ENCODE data around the gene EIF2S1. TPM values are rescaled to one million over a fixed set of nuclear protein-coding genes. Genes with fewer than 3 reads are reported as not detected.

Gene EIF2S1
- total and polyA plus RNA-seq, 10 donors: 13.9 to 68.6 (median 52.0) TPM

- TF ChIP-seq POLR2A (IDR thresholded peaks at IDR 0.05): no peak
- no peak for TF ChIP-seq CTCF (IDR thresholded peaks at IDR 0.05 in 8 of 11, conservative IDR thresholded peaks at IDR 0.05 in 3 of 11)
- no peak for TF ChIP-seq POLR2AphosphoS5 (IDR thresholded peaks at IDR 0.05)
- Histone ChIP-seq H3K4me3 (no peak overlapping the region), H3K4me1 (peaks cover 0 to 7% (median 0%) of the 10 kb centered on the region in 6 donors), H3K27ac (no peak overlapping the region), H3K36me3 (peaks cover 0 to 21% (median 6%) of the 10 kb centered on the region in 6 donors), H3K9me3 (no peaks in the 10 kb centered on the region), H3K27me3 (replicated peaks in 1 of 7) (no peaks in the 10 kb centered on the region)
- 31 to 49% (median 42%) methylated on average over 6 of the region's 6 CpGs for WGBS, 5 donors
- DNase-seq: no peak
- intact Hi-C loops (cut with DNase I; ENCODE audit: low total_unique reads): no loop called here
These were observed 31.1 kb downstream of the EIF2S1 start for GRCh38 chr14:67391268-67391667.

GRCh38 chr14:67392123-67392522 lies 32.0 kb downstream of the EIF2S1 start:
- Histone ChIP-seq H3K27me3 (replicated peaks in 1 of 7) (no peaks in the 10 kb centered on the region), H3K4me1 (peaks cover 0 to 7% (median 0%) of the 10 kb centered on the region in 6 donors), H3K27ac (no peak overlapping the region), H3K4me3 (no peak overlapping the region), H3K9me3 (no peaks in the 10 kb centered on the region), H3K36me3 (peaks cover 0 to 13% (median 0%) of the 10 kb centered on the region in 6 donors)
- TF ChIP-seq CTCF (IDR thresholded peaks at IDR 0.05 in 8 of 11, conservative IDR thresholded peaks at IDR 0.05 in 3 of 11) (no peak), POLR2A (IDR thresholded peaks at IDR 0.05) (no peak), POLR2AphosphoS5 (IDR thresholded peaks at IDR 0.05) (no peak)
- DNase-seq: no peak
- WGBS, 5 donors: 69 to 91% (median 79%) methylated on average over 3 of the region's 3 CpGs
- intact Hi-C loops (cut with DNase I; ENCODE audit: low total_unique reads): no loop called here

- H3K9me3 ChIP-seq: no peaks in the 10 kb centered on the region
- no peak overlapping the region for H3K4me3 ChIP-seq
- peaks cover 0 to 6% (median 0%) of the 10 kb centered on the region in 6 donors for H3K36me3 ChIP-seq
- peaks cover 0 to 7% (median 0%) of the 10 kb centered on the region in 6 donors for H3K4me1 ChIP-seq
- no peaks in the 10 kb centered on the region for H3K27me3 ChIP-seq (replicated peaks in 1 of 7)
- no peak for TF ChIP-seq POLR2A (IDR thresholded peaks at IDR 0.05)
- no peak for TF ChIP-seq POLR2AphosphoS5 (IDR thresholded peaks at IDR 0.05)
- no peak for TF ChIP-seq CTCF (IDR thresholded peaks at IDR 0.05 in 8 of 11, conservative IDR thresholded peaks at IDR 0.05 in 3 of 11)
- 68 to 100% (median 73%) methylated on average over 2 to 9 of the region's 9 CpGs for WGBS, 5 donors
- no peak for DNase-seq
- no peak overlapping the region for H3K27ac ChIP-seq
- intact Hi-C loops (cut with DNase I; ENCODE audit: low total_unique reads): no loop called here
These were observed 32.7 kb downstream of the EIF2S1 start for GRCh38 chr14:67392800-67393199.

- TF ChIP-seq POLR2AphosphoS5 (IDR thresholded peaks at IDR 0.05) (no peak), POLR2A (IDR thresholded peaks at IDR 0.05) (no peak), CTCF (IDR thresholded peaks at IDR 0.05 in 8 of 11, conservative IDR thresholded peaks at IDR 0.05 in 3 of 11) (no peak)
- intact Hi-C loops (cut with DNase I; ENCODE audit: low total_unique reads): no loop called here
- H3K9me3 ChIP-seq: no peaks in the 10 kb centered on the region
- no peaks in the 10 kb centered on the region for H3K27me3 ChIP-seq (replicated peaks in 1 of 7)
- H3K4me1 ChIP-seq: peaks cover 0 to 7% (median 0%) of the 10 kb centered on the region in 6 donors
- WGBS, 5 donors: 75 to 84% (median 77%) methylated on average over 6 of the region's 6 CpGs
- no peak overlapping the region for H3K4me3 ChIP-seq
- H3K36me3 ChIP-seq: no peaks in the 10 kb centered on the region
- no peak overlapping the region for H3K27ac ChIP-seq
- DNase-seq: no peak
These were observed 33.6 kb downstream of the EIF2S1 start for GRCh38 chr14:67393689-67394088.

All from spleen (tissue), 11 donors.